ENCODE measurements around the gene DMRTA2. TPM values are rescaled to one million over a fixed set of nuclear protein-coding genes. Genes with fewer than 3 reads are reported as not detected.

DMRTA2 gene
- under 1 TPM in 8 of 12 donors, not detected in 4; 0.07 to 0.23 (median 0.09) TPM for polyA plus RNA-seq (ENCODE audit: insufficient read length in 12 of 12)
- long read RNA-seq, donor 1 = 0 reads
- long read RNA-seq, donor 2 = 0 reads
- long read RNA-seq, donor 3 = 0 reads
- long read RNA-seq, donor 4 = 0 reads
- long read RNA-seq, donor 5 = 0 reads
- long read RNA-seq, donor 6 = 0 reads
- long read RNA-seq, donor 7 = 0 reads
- long read RNA-seq, donor 8 = 0 reads
- long read RNA-seq, donor 9 = 0 reads
- long read RNA-seq, donor 10 = 0 reads
- long read RNA-seq, donor 11 = 0 reads

GRCh38 chr1:50422946-50423669 lies at the start of gene DMRTA2:
DMRTA2 (minus strand) TSS chr1:50423443; CDS start chr1:50421536, 1,907 bp downstream.
- no peak for DNase-seq

- DNase-seq = no peak
Measured at GRCh38 chr1:50471967-50472366, 48.7 kb upstream of the DMRTA2 start.

DNA sequence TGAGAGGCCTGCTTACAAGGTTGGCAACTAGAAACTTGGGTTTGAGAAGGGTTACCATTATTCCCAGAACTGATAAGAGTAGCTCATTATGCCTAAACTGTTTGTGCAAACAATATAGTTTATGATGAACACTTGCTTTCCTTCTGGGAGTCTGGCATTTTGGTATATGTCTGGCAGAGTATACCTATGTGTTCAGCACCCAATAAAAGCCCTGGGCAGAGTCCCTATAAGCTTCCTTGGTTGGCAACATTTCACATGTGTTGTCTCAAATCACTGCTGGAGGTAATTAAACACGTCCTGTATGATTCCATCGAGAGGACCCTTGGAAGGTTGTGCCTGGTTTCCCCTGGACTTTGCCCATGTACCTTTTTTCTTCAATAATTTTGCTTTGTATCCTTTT lies 39.7 kb upstream of the DMRTA2 start:
- no peak for DNase-seq

GRCh38 chr1:50458507-50458906 lies 35.3 kb upstream of the DMRTA2 start:
- no peak for DNase-seq

DNA sequence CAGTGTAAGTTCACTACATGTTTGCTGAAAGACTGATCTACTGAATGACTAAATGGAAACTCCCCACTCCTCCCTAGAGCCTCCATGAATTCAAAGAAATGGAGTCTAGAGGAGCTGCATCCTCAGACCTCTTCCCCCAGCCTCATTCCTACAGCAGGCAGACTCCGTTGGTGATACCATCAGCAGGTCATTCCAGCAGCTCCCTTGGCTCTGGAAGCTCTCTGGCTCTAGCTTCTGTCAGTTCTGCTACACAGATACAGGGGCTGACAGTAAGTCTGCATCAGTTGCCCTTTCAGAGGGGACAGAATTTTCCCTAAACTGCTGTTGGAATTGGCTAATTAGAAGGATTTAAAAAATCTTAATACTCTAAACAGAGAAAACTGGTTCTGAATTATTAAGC lies 31.7 kb upstream of the DMRTA2 start:
- DNase-seq = no peak

DNA sequence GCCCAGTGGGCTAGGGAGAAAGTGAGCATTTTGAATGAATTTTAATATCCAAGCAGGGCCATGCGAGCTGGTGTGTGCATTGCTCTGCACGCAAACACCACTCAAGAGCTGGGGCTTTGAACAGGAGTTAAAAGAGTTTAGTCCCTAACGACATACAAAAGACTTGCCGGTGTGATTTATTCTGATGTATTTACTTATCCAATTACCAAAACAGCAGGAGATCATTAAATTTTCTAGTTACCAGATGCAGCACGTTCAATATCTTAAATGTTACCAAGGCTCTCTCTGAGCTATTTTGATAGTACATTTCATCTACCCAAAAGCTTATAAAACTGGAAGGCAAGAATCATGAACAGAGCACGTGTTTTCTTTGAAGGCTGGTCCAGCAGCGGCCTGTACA lies 30.0 kb upstream of the DMRTA2 start:
- DNase-seq = no peak

GRCh38 chr1:50452700-50453099 lies 29.5 kb upstream of the DMRTA2 start:
- no peak for DNase-seq

- no peak for DNase-seq
Measured at GRCh38 chr1:50450861-50451653, 27.8 kb upstream of the DMRTA2 start.

GRCh38 chr1:50447961-50448360 lies 24.7 kb upstream of the DMRTA2 start:
- DNase-seq = no peak

- no peak for DNase-seq
Measured at GRCh38 chr1:50441183-50441582, 17.9 kb upstream of the DMRTA2 start.

DNA sequence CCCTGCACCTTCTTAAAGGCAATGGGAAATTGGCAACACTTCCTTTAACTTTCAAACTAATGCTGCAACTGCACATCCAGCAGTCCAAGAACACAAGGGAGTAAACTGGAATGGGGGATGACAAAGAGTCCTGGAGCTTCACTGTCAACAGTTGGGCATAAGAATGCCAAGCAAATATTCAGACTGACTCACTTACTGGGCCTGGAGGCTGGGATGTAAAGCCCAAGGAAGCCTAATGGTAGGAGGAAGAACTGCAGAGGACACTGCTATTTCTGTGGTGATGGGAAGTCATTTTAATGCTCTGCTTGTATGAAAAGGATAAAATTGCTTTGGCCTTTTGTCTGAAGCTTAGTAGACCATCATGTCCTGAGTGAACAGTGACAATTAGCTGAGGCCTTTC lies 15.7 kb upstream of the DMRTA2 start:
- DNase-seq = no peak

DNA sequence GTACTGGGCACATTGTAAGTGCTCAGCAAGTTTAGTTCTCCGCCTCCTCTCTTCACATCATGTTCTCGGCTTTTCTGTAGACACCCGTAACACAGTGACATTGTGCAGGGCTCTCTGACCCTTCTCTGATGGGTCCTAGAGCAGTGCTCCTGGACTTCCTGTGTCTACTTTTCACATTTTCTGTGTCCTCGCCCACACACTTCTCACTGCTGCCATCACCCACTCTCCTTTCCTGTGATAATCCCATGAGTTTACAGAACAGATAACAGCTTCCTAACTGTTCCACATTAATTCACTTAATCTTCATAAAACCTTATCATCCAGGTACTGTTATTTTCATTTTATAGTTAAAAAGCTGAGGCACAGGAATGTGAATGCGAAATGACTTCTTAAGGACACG lies 13.2 kb upstream of the DMRTA2 start:
- no peak for DNase-seq

- no peak for DNase-seq
Measured at GRCh38 chr1:50430010-50430405, 6.8 kb upstream of the DMRTA2 start.

- DNase-seq = no peak
Measured at GRCh38 chr1:50427818-50428779, 4.9 kb upstream of the DMRTA2 start.

- DNase-seq = no peak
Measured at GRCh38 chr1:50427086-50427817, 4.0 kb upstream of the DMRTA2 start.

DNA sequence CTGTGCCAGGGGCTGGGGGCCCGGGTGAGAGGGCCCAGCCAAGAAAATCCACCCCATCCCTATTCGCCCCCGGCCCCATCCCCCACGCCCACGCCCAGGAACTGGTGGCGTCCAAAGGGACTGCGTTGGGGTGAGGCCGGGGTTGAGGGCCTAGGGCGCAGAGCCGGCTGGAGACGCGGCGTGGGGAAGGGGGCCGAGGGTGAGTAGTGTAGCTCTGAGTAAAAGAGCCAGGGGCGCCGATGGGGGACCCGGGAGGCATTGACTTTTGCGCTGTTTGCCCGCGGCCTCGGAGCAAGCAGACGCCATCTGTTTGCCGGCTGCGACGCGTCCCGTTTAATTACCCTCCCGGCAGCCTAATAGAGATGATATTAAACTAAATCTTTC lies 3.5 kb upstream of the DMRTA2 start:
- DNase-seq = no peak

DNA sequence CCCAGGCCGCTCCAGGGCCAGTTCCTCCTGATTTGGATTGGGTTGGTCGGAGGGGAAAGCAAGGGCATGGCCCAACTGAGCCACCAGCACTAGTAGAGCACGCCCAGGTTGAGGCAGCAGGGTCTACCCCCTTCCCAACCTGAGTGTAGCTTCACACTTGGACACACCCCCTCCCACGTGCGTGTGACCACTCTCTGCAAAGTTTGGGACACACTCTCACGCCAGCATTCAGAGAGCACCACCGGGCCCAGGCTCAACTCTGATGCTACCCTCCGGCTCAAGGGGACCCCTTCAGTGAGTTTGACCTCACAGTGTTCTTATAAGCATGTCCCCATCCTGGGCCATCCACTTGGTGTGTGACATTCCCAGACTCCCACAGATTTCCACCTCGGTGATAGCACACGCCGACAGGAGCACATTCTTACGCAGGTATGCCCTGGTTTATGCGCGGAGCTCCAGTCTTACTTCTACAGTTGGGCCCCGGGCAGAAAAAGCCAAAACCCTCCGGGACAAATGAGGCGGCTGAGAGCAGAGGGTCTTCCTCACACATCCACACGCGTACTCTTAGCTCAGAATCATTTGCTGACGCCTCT lies 3.0 kb upstream of the DMRTA2 start:
- no peak for DNase-seq

GRCh38 chr1:50425376-50426107 lies 2.3 kb upstream of the DMRTA2 start:
- DNase-seq = no peak

- DNase-seq = no peak
Measured at GRCh38 chr1:50424884-50425375, 1.7 kb upstream of the DMRTA2 start.
